IMR-90 (cell line): ENCODE measurements around the gene DCC. TPM values are rescaled to one million over a fixed set of nuclear protein-coding genes. Genes with fewer than 3 reads are reported as not detected.

Experiments
- ATAC-seq: fragments of 200-7000 bp; cut with Tn5 transposase; 2 replicates; pipeline ENCODE4 v1.9.1; 2020; ENCODE audit warnings: low read depth, mild to moderate bottlenecking, moderate library complexity
- BruUV-seq: library from RNA; stranded (reverse); fragments of 400-500 nt; replicated peaks from 2 replicates; lab custom pipeline; 2021; lab: Mats Ljungman, UMichigan
- CTCF ChIA-PET: fragments of 300-600 bp; formaldehyde crosslinking; extraction: SDS; loops from one replicate; lab custom pipeline; 2021; ENCODE audit warnings: antibody characterized with exemption; lab: Yijun Ruan, JAX
- POLR2A ChIA-PET: fragments of 300-600 bp; sonication (Branson Sonifier 250); formaldehyde crosslinking; loops from one replicate; lab custom pipeline; 2022; ENCODE audit warnings: antibody characterized with exemption; ENCODE audit not compliant: unreplicated experiment; lab: Charles Lee
- DNase-seq: peaks from one replicate; pipeline ENCODE4 v3.0.0; 2013
- H2AFZ ChIP-seq: replicated peaks from 2 replicates; pipeline ENCODE3; 2013; ENCODE audit warnings: low read length, mild to moderate bottlenecking; ENCODE audit not compliant: poor library complexity
- H2AK5ac ChIP-seq: 2 replicates; pipeline ENCODE4 v1.6.1; 2013; ENCODE audit warnings: low read depth, low read length, inconsistent platforms
- H2AK9ac ChIP-seq: replicated peaks from 2 replicates; pipeline ENCODE3; 2013; ENCODE audit warnings: mild to moderate bottlenecking, low read depth, low read length, moderate library complexity; ENCODE audit not compliant: poor library complexity
- H2BK120ac ChIP-seq: 2 replicates; pipeline ENCODE4 v1.6.1; 2013; ENCODE audit warnings: low read depth, low read length, inconsistent platforms
- H2BK15ac ChIP-seq: 3 replicates; pipeline ENCODE4 v1.6.1; 2013; ENCODE audit warnings: low read depth, low read length, inconsistent platforms
- H2BK20ac ChIP-seq: 2 replicates; pipeline ENCODE4 v1.6.1; 2013; ENCODE audit warnings: low read depth, mild to moderate bottlenecking, inconsistent platforms, low read length, moderate library complexity
- H2BK5ac ChIP-seq: 2 replicates; pipeline ENCODE4 v1.6.1; 2013; ENCODE audit warnings: mild to moderate bottlenecking, low read depth, low read length, inconsistent platforms; ENCODE audit not compliant: poor library complexity, severe bottlenecking
- H3K14ac ChIP-seq: replicated peaks from 2 replicates; pipeline ENCODE4 v1.6.1; 2013; ENCODE audit warnings: low read depth, low read length, inconsistent platforms
- H3K18ac ChIP-seq: 2 replicates; pipeline ENCODE4 v1.6.1; 2013; ENCODE audit warnings: low read depth, low read length, control low read depth
- H3K23ac ChIP-seq: 2 replicates; pipeline ENCODE4 v1.6.1; 2013; ENCODE audit warnings: low read depth, low read length, inconsistent platforms
- H3K27ac ChIP-seq: 2 replicates; pipeline ENCODE4 v1.5.1; 2013; ENCODE audit warnings: mild to moderate bottlenecking, control low read depth, low read length; ENCODE audit not compliant: insufficient read depth
- H3K27me3 ChIP-seq: 2 replicates; pipeline ENCODE4 v1.6.1; 2013; ENCODE audit warnings: low read length; ENCODE audit not compliant: control insufficient read depth, insufficient read depth
- H3K36me3 ChIP-seq: 2 replicates; pipeline ENCODE4 v1.6.1; 2013; ENCODE audit warnings: low read length, mixed read lengths; ENCODE audit not compliant: control insufficient read depth, insufficient read depth
- H3K4ac ChIP-seq: 2 replicates; pipeline ENCODE4 v1.6.1; 2013; ENCODE audit warnings: low read depth, low read length, inconsistent platforms
- H3K4me1 ChIP-seq: 2 replicates; pipeline ENCODE4 v1.6.1; 2013; ENCODE audit warnings: low read length, mixed read lengths; ENCODE audit not compliant: control insufficient read depth, insufficient read depth
- H3K4me2 ChIP-seq: 2 replicates; pipeline ENCODE4 v1.6.1; 2013; ENCODE audit warnings: low read depth, mild to moderate bottlenecking, control low read depth, low read length, moderate library complexity
- H3K4me3 ChIP-seq: 2 replicates; pipeline ENCODE4 v1.5.1; 2013; ENCODE audit warnings: low read depth, mild to moderate bottlenecking, control low read depth, low read length, moderate library complexity; ENCODE audit not compliant: insufficient read depth
- H3K56ac ChIP-seq: 2 replicates; pipeline ENCODE4 v1.6.1; 2013; ENCODE audit warnings: low read length, inconsistent platforms; ENCODE audit not compliant: insufficient read depth; ENCODE audit errors: extremely low read depth
- H3K79me1 ChIP-seq, 2 experiments: 2 replicates each; pipeline ENCODE4 v1.6.1; 2013; ENCODE audit warnings: low read length in 2 of 2, inconsistent platforms in 1 of 2, low read depth in 1 of 2
- H3K9ac ChIP-seq: 2 replicates; pipeline ENCODE4 v1.6.1; 2013; ENCODE audit warnings: low read depth, low read length, control low read depth
- H3K9me1 ChIP-seq: 2 replicates; pipeline ENCODE4 v1.6.1; 2013; ENCODE audit warnings: low read length, inconsistent platforms; ENCODE audit not compliant: insufficient read depth
- H3K9me3 ChIP-seq: 2 replicates; pipeline ENCODE4 v1.6.1; 2013; ENCODE audit warnings: low read length; ENCODE audit not compliant: control insufficient read depth, insufficient read depth
- H4K20me1 ChIP-seq: 2 replicates; pipeline ENCODE4 v1.6.1; 2013; ENCODE audit warnings: low read length, inconsistent platforms; ENCODE audit not compliant: insufficient read depth
- H4K5ac ChIP-seq: 2 replicates; pipeline ENCODE4 v1.6.1; 2013; ENCODE audit warnings: mild to moderate bottlenecking, low read depth, low read length, control low read depth
- H4K8ac ChIP-seq, 2 experiments: 2 replicates each; pipeline ENCODE4 v1.6.1; 2013; ENCODE audit warnings: low read depth in 2 of 2, low read length in 2 of 2, control low read depth in 1 of 2, inconsistent platforms in 1 of 2
- H4K91ac ChIP-seq: 2 replicates; pipeline ENCODE4 v1.6.1; 2013; ENCODE audit warnings: low read depth, low read length, inconsistent platforms; ENCODE audit not compliant: insufficient read depth
- BHLHE40 ChIP-seq: fragments of 150-350 bp; IDR thresholded peaks from 2 replicates; pipeline ENCODE4 v1.6.1; 2016; ENCODE audit warnings: mild to moderate bottlenecking, low read depth, low read length
- CEBPB ChIP-seq: IDR thresholded peaks from 2 replicates; pipeline ENCODE4 v1.6.1; 2012; ENCODE audit warnings: low read depth, low read length, improper control_type of control experiment
- CHD1 ChIP-seq: IDR thresholded peaks from 2 replicates; pipeline ENCODE4 v1.6.1; 2012; ENCODE audit warnings: low read depth, low read length, improper control_type of control experiment
- CTCF ChIP-seq: conservative IDR thresholded peaks from 2 replicates; pipeline ENCODE4 v1.5.1; 2012; ENCODE audit warnings: mild to moderate bottlenecking, low read depth, low read length, improper control_type of control experiment
- FOS ChIP-seq: fragments of 150-350 bp; IDR thresholded peaks from 2 replicates; pipeline ENCODE4 v1.6.1; 2016; ENCODE audit warnings: low read depth, low read length
- MAFK ChIP-seq: IDR thresholded peaks from 2 replicates; pipeline ENCODE4 v1.6.1; 2012; ENCODE audit warnings: low read depth, low read length, improper control_type of control experiment
- MAZ ChIP-seq: IDR thresholded peaks from 2 replicates; pipeline ENCODE4 v1.6.1; 2012; ENCODE audit warnings: low read depth, mild to moderate bottlenecking, low read length, improper control_type of control experiment, moderate library complexity, borderline replicate concordance
- MXI1 ChIP-seq: IDR thresholded peaks from 2 replicates; pipeline ENCODE4 v1.6.1; 2012; ENCODE audit warnings: low read depth, mild to moderate bottlenecking, low read length, moderate library complexity, borderline replicate concordance
- NFE2L2 ChIP-seq: fragments of 150-350 bp; IDR thresholded peaks from 2 replicates; pipeline ENCODE4 v1.6.1; 2016; ENCODE audit warnings: low read depth, mild to moderate bottlenecking, low read length
- POLR2A ChIP-seq: IDR thresholded peaks from 2 replicates; pipeline ENCODE4 v1.6.1; 2012; ENCODE audit warnings: mild to moderate bottlenecking, low read depth, low read length
- RAD21 ChIP-seq: IDR thresholded peaks from 2 replicates; pipeline ENCODE4 v1.6.1; 2012; ENCODE audit warnings: low read length, improper control_type of control experiment
- RCOR1 ChIP-seq: IDR thresholded peaks from 2 replicates; pipeline ENCODE4 v1.6.1; 2012; ENCODE audit warnings: mild to moderate bottlenecking, low read length, improper control_type of control experiment; ENCODE audit not compliant: insufficient replicate concordance
- RFX5 ChIP-seq: IDR thresholded peaks from 2 replicates; pipeline ENCODE4 v1.8.0; 2012; ENCODE audit warnings: low read depth, mild to moderate bottlenecking, low read length, moderate library complexity
- SMC3 ChIP-seq: fragments of 150-350 bp; IDR thresholded peaks from 2 replicates; pipeline ENCODE4 v1.6.1; 2016; ENCODE audit warnings: low read depth, mild to moderate bottlenecking, antibody characterized with exemption, low read length, moderate library complexity
- USF2 ChIP-seq: fragments of 150-350 bp; IDR thresholded peaks from 2 replicates; pipeline ENCODE4 v1.6.1; 2017; ENCODE audit warnings: mild to moderate bottlenecking, antibody characterized with exemption, low read length, low read depth
- WGBS, 2 experiments: methylation state at CpG; one replicate each; pipeline versions ENCODE4 v1.1.5 to v1.1.7; 2013; ENCODE audit warnings: missing lambda C conversion rate in 2 of 2; ENCODE audit not compliant: insufficient read length in 1 of 2; ENCODE audit errors: extremely low coverage in 2 of 2; 5-methylcytosine and 5-hydroxymethylcytosine counted together
- dilution Hi-C: fragments of 300-500 bp; cut with HindIII; formaldehyde crosslinking; loops from one replicate; pipeline ENCODE4 v1.14.3; 2018; ENCODE audit warnings: low sequenced_read_pairs; ENCODE audit not compliant: unreplicated experiment
- in situ Hi-C: fragments of 300-500 bp; cut with MboI; formaldehyde crosslinking; loops from 3 replicates; pipeline ENCODE4 v1.14.3; 2019; ENCODE audit warnings: low sequenced_read_pairs, inconsistent platforms, mixed read lengths
- intact Hi-C: fragments of 100-400 bp; cut with micrococcal nuclease; formaldehyde crosslinking; loops from 2 replicates; pipeline ENCODE4 v1.10.0; 2022
- polyA plus RNA-seq, 3 experiments: library from polyadenylated mRNA; depleted of rRNA; stranded (reverse); fragments of >200 nt; gene quantifications; 2 replicates each; pipeline ENCODE4 v1.2.3, GENCODE V29; 2012; ENCODE audit warnings: low replicate concordance in 1 of 3
- total RNA-seq: library from RNA; depleted of rRNA; stranded (reverse); fragments of >200 nt; gene quantifications from 2 replicates; pipeline ENCODE4 v1.2.3, GENCODE V29; 2012
- TF ChIP-seq, protein P1 (sequence below): fragments of 150-350 bp; IDR thresholded peaks from 2 replicates; pipeline ENCODE4 v1.6.1; 2016; ENCODE audit warnings: low read depth, mild to moderate bottlenecking, low read length, moderate library complexity, borderline replicate concordance

DCC gene
- total and polyA plus RNA-seq, 2 of the 4 experiments (the other 2 are of a cell fraction), result 0.31 to 0.54 TPM

GRCh38 chr18:52519021-52519420 lies 179.0 kb downstream of the DCC start:
- Histone ChIP-seq H3K56ac (no peak overlapping the region), H4K8ac (no peak overlapping the region), H3K27me3 (no peaks in the 10 kb centered on the region), H3K79me1 (no peaks in the 10 kb centered on the region), H3K4me3 (no peak overlapping the region), H2AFZ (no peak overlapping the region), H3K18ac (no peak overlapping the region), H2BK120ac (no peak overlapping the region), H3K14ac (no peak overlapping the region), H2AK5ac (no peak overlapping the region), H3K36me3 (no peaks in the 10 kb centered on the region), H3K9me3 (0 out of 2 replicates have a peak, but pooled peaks cover 2% of the 10 kb centered on the region), H4K5ac (no peak overlapping the region), H2BK15ac (no peak overlapping the region), H4K91ac (no peak overlapping the region), H2BK5ac (no peak overlapping the region), H3K27ac (no peak overlapping the region), H3K9ac (no peak overlapping the region), H3K4me1 (no peaks in the 10 kb centered on the region), H3K4ac (no peak overlapping the region), H3K4me2 (no peak overlapping the region), H3K9me1 (no peaks in the 10 kb centered on the region), H2BK20ac (no peak overlapping the region), H2AK9ac (no peak overlapping the region), H3K23ac (no peak overlapping the region), H4K20me1 (no peaks in the 10 kb centered on the region)
- DNase-seq (no peak), ATAC-seq (no peak)
- intact Hi-C loops, result no loop called here
- in situ Hi-C loops, result no loop called here
- no TSS peak for BruUV-seq
- CTCF ChIA-PET, result no interaction called here
- WGBS, 2 experiments, result no CpG with 5 or more reads among the region's 1 CpG
- POLR2A ChIA-PET, result no interaction called here
- TF ChIP-seq MAZ, result no peak
- TF ChIP-seq RFX5, result no peak
- TF ChIP-seq NFE2L2, result no peak
- TF ChIP-seq CHD1, result no peak
- no peak for TF ChIP-seq USF2
- no peak for TF ChIP-seq POLR2A
- no peak for TF ChIP-seq FOS
- no peak for TF ChIP-seq BHLHE40
- no peak for TF ChIP-seq CEBPB
- TF ChIP-seq MAFK, result no peak
- TF ChIP-seq, protein P1, sequence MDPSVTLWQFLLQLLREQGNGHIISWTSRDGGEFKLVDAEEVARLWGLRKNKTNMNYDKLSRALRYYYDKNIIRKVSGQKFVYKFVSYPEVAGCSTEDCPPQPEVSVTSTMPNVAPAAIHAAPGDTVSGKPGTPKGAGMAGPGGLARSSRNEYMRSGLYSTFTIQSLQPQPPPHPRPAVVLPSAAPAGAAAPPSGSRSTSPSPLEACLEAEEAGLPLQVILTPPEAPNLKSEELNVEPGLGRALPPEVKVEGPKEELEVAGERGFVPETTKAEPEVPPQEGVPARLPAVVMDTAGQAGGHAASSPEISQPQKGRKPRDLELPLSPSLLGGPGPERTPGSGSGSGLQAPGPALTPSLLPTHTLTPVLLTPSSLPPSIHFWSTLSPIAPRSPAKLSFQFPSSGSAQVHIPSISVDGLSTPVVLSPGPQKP, result no peak
- no peak for TF ChIP-seq SMC3
- no peak for TF ChIP-seq MXI1
- TF ChIP-seq CTCF, result no peak
- no peak for TF ChIP-seq RAD21
- TF ChIP-seq RCOR1, result no peak
- dilution Hi-C loops, result no loop called here
